Tibial nerve (tissue), 4 donors: ENCODE results near the gene A3GALT2.

Experiments
- CTCF ChIP-seq, 5 experiments: fragments of 200-600 bp in 3 of 5; fragments of 450-650 bp in 2 of 5; sonication (generic) in 3 of 5; IDR thresholded peaks; one replicate each; pipeline ENCODE4 v1.5.1; 2016 to 2019; ENCODE audit warnings: antibody characterized with exemption in 5 of 5, mild to moderate bottlenecking in 3 of 5, moderate library complexity in 2 of 5
- EP300 ChIP-seq, 2 donors: sonication (generic); formaldehyde crosslinking; IDR thresholded peaks; one replicate each; pipeline ENCODE4 v1.6.1; 2017; ENCODE audit warnings: antibody characterized with exemption in 2 of 2, mild to moderate bottlenecking in 1 of 2
- POLR2A ChIP-seq, 2 donors: fragments of 450-650 bp; IDR thresholded peaks; one replicate each; pipeline ENCODE4 v1.6.1; 2017; ENCODE audit warnings: antibody characterized with exemption in 2 of 2, mild to moderate bottlenecking in 2 of 2, moderate library complexity in 2 of 2

- TF ChIP-seq POLR2A (IDR thresholded peaks at IDR 0.05) (no peak), CTCF (IDR thresholded peaks at IDR 0.05) (no peak), EP300 (IDR thresholded peaks at IDR 0.05) (no peak)
Measured at GRCh38 chr1:33284049-33284448, 36.8 kb downstream of the A3GALT2 start.
